Inflammatory macrophage treated with lipopolysaccharide for 4 hours (primary cell): Measurements from ENCODE around the gene CCDC196.
A peak's percentile ranks its signal among the peaks of the same experiment; 100 is the strongest.

Experiments used
- DNase-seq: peaks from one replicate; pipeline ENCODE4 v3.0.0-alpha.2; 2020

CCDC196 gene, protein sequence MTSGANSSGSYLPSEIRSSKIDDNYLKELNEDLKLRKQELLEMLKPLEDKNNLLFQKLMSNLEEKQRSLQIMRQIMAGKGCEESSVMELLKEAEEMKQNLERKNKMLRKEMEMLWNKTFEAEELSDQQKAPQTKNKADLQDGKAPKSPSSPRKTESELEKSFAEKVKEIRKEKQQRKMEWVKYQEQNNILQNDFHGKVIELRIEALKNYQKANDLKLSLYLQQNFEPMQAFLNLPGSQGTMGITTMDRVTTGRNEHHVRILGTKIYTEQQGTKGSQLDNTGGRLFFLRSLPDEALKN

DNA sequence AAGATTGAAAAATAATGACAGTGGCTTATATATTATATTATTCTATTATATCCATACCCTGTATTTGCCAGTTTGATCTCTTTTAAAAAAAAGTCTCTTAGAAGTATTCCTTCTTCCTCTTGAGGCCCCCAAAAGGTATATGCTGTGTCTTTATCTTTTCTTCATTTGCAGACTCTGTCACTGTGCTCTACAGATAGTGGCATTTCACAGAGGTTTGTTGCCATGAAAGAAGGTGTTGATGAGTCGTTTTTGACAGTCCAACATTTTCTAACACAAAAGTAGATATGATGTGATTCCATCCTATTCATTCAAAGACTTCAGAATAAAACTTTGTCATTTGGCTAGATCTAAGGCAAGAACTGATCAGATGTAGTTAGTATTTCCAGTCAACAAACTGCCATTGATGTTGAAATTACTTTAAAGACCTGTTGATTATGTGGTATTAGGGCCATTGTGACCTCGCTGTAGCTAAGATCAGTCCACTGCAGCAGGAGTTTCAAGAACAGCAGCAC is at the start of gene CCDC196:
Gene CCDC196, plus strand, starts transcription at position 462 of the 512 bp plus-strand sequence. CDS start 132 bp downstream, outside the sequence.
- no peak for DNase-seq

DNA sequence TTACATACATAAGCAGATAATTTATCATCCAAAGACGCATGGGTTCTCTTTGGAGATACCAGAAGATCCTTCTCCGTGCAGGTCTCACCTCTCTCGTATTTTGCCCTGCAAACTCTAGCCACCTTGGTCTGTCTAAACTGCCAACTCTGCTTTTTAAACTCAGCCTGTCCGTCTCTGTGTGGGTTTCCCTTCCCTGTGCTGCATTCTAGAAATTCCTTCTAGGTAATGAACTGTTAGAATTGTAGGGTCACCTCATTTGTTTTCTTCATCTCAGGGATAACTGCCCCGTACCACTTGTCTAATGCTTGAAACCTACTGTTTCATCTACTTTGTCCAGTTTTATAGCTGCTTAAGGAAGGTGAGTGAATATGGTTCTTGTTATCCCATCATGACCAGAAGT is 45.4 kb upstream of the CCDC196 start:
- no peak for DNase-seq

DNA sequence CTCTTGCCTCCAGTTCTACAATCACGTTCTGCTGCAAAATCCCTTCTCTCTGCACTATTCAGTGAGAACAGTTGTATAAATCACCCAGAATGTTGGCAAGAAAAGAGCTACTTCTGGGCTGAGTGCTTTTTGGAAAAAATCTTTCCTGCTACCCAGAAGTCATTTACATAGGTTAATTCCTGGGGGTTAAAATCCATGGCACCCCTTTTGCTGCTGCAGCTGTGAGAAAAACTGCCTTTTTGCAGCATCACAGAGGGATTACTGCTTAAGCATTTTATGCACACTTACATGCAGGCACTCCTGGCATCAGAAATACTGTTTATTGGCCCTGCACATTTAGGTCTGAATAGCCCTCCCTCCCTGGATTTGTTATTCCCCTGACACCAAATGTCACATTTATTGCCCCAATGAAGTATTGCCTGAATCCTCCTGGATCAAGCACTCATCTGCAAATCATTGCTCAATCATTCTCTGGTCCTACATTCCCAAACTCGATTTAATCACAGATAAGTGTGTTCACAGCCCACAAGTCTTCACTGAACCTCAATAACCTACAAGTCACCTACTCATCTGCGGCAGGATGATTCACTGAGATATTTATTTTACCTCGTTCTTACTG is 43.1 kb upstream of the CCDC196 start:
- no peak for DNase-seq

DNA sequence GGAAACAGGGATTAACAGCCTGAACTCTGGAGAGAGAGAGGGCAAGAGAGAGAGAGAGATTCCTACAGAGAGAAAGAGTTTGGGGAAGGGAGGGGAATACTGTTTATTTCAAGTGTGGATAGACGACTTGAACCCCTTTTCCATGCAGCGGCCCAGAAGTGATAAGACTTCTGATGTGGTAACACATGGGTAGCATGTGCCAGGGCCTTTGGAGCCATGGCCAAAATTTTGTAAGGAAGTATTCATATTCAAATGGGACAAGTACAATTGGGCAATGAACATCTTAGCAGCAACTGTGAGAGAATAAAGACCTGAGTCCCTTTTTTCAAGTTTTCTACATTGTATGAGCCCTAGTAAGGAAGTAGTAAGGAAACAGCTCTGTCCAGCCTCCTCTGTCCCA is 42.4 kb upstream of the CCDC196 start:
- no peak for DNase-seq

DNA sequence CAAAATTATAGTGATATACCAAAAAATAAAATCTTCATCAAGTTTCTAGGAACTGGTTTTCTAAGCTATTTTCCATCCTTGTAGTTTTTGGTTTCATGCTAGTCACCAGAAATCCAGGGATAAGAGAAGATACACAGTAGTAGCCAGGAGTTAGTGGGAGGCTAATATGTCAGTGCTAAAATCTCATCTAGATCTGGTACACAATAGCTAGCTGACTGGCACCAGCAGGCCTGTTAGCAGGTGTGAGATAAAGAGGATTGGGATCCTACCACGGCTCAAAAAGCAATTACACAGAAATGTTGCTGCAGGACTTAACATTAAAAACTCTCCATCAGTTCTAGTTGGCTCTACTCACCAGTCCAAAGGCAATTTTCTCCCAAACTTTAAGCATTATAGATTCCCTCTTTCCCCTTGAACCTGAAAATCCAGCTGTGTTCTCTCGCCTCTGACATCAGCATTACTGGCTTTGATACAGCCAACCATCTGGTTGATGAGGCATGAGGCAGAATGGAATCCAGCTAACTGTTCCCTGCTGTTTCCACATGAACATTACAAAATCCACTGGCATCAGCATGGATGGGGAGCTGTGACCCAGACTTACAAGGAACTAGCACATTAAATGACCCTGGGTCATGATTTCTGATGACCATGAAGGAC is 41.8 kb upstream of the CCDC196 start:
- DNase-seq, result no peak

DNA sequence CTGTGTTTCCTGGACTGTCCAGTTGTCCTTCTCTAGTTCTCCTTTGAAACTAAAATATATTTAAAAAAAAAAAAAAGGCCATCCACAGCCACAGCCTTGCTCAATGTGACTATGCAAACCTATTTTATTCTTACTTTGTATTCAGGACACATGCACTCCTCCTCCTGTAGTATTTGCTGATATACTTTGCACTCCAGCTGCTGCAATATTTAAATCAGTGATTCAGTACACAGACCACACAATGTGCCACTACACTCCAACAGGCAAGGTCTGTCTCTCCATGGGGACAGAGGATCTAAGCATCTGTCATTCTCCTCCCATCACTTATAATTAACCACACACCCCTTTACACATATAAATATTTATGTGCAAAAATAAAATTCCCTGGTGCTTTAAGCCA is 40.2 kb upstream of the CCDC196 start:
- no peak for DNase-seq

DNA sequence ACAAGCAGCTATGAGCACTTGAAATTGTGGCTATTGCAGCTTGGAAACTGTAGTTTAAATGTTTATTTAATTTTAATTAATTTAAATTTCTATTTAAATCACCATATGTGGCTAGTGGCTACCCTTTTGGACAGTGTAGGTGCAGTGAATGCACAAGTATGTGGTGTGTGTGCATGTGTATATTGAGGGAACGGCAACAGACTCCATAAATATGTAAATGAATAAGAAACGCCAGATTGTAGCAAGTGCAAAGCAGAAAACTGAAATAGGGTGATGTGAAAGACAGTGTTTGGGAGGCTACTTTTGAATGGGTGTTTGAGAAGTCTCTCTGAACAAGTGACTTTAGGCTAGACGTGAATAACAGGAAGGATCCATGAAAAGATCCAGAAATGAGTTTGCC is 32.7 kb upstream of the CCDC196 start:
- DNase-seq, result no peak

DNA sequence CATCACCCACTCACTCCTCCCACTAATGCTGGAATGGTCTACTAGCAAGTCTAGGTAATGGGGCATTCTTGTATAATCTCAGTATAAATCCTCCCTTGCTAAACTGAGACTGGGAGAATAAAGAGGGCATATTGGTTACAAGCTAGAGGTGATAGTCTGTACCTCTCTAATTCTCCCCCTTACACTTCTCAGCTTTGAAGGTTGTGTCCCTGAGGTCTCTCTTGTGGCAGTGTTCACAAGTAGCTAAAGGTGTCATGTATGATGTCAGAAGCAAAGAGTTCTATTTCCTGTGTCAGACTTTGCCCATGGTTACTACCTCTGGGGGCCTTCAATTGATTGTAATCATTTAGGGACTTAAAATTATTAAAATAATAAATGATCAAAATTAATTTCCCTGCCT is 26.6 kb upstream of the CCDC196 start:
- no peak for DNase-seq

DNA sequence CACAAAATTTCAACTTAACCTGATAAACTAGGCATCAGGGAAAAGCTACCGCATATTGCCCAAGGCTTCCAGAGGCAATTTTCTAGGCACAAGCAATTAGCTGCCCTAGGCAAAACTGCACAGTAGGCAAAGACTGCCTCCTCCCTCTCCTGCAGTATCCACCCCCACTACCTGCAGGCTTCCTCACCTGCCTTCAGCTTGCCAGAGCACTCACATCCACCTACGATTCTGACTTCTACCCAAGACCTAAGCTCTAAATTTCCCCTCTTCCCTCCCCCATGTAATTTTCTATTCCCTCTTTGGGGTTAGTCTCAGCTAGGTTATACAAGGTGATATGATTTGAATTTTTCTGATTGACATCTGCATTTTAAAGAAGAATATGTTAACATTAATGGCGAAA is 21.9 kb upstream of the CCDC196 start:
- no peak for DNase-seq

DNA sequence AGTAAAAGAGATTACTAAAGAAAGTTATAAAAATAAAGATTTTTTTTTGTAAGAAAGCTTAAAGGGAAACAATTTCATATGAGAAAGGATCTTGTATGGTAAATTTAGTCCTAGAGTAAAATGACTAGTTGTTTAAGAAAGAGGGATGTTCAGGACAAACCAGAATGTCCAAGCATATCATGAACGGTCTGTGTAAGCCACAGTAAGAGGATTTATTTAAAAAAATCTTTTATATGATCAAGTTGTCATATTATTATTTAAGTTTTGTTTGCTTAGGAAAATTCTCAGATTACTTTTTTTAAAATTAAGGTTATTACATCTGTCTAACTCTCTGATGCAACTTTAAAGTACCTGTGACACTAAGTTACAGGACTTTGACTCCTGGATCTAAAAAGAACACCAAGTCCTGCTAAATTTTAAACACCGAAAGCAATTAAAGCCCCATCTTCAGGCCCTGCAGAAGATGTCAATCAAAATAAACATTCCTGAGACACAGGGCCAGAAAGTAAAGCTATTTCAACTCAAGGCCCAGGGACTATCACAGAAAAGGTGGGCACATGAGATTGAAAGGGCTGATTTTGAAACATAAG is 17.3 kb upstream of the CCDC196 start:
- no peak for DNase-seq

DNA sequence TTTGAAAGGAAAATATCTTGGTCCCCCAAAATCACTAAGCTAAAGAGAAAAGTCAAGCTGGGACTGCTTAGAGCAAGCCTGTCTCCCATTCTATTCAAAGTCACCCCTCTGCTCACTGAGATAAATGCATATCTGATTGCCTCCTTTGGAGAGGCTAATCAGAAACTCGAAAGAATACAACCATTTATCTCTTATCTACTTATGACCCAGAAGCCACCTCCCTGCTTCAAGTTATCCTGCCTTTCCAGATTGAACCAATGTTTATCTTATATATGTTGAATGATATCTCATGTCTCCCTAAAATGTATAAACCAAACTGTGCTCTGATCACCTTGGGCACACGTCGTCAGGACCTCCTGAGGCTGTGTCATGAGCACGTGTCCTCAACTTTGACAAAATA is 14.6 kb upstream of the CCDC196 start:
- DNase-seq, result no peak

DNA sequence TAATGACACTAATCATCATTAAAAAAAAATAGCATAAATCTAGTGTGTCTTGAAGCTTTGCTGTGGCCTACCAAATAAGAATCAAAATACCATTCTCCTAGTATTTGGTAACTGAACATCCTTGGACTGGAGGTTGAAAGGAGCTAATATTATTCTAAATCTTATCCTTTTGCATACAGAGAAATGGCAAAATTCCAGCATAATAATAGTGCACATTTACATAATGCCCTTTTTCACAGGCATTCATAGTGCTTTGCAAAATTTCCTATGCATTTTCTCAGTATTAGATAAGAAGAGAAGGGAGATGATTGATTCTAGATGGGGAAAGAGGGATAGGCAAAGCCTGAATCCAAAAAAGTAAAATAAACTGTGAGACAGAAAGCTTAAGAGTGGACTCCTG is 13.9 kb upstream of the CCDC196 start:
- DNase-seq, result no peak

DNA sequence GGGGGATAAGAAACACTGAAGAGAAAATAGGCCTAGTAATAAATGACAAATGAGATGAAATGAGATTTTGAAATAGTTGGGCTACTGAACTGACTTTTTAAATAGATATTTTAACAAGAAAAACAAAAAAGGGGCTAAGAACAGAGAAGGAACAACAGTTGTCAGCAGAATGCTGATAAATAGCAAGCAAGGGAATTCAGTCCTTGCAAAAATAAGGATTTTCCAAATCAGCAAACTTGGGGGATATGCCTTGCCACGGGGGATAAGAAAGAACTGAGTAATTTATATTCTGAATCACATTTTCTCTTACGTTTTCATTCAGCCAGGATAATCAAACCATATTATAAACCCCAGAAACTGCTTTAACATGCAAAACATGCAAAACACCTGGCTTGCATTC is 12.9 kb upstream of the CCDC196 start:
- no peak for DNase-seq

DNA sequence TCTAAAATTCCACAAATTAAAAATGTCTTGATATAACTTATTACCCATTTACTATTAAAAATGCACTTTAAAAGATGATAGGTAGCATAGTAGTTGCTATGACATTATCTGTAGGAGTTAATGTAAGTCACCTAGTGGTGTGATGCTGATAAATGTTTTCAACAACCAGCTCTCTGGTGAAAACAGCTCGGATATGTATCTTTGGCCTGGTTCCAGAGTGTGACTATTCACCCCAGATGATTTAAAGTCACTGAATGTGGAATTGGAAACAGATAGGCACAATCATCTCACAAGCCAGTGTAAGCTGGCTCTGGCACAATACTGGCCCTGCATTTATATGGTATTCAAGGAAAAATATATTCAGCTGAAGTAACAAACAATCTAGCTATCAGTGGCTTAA is 9.2 kb upstream of the CCDC196 start:
- no peak for DNase-seq

DNA sequence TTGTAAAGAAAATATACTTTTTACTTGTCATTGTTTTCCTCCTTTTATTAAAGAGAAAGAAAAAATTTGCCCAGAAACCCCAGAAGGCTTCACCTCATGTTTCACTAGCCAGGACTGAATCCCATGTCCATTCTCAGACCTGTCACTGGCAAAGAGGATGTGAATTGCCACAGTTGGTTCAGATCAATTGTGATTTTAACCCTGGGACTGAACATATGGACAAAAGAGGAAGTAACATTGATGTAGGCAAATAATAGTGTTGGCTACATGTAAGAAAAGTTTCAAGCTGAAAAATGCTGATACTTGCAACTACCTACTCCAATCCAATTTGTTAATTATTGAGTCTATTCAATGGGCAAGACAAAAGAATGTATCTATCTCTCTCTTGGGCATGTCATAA is 8.6 kb upstream of the CCDC196 start:
- DNase-seq, result no peak

DNA sequence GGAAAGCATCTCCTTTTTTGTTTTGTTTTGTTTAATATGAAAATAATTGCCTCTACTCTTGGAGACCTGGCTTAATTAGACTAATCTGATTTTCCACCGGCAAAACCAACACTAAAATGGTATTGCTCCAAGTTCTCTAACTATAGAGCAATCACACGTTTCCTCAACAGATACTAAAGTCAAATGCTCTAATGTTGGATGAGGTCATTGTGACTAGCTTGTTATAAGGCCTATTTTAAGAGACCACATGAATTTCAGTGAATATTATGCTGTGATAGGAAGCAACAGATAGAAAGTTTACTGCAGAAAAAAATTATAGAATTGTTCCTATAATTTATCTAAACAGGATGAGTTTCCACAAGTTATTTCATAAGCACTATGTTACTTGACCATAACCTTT is 3.3 kb upstream of the CCDC196 start:
- DNase-seq, result no peak

DNA sequence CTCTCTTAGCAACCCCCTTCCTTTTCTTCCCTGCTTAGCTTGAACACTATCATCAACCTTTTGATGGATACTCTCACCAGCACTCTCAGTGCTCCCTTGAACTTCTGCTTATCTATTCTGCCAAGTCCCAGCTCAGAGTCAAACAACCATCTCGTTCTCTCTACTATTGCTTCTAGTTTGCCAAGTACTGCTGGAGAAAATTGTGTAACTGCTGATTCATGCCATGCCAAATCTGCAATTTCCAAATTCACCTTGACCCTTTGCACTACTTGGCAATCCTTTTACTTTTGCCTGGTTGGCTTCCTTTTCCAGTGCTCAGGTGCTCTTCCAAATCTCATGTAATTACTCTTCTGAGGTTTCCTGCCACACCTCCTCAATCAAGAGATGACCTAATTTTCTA is 2.8 kb upstream of the CCDC196 start:
- no peak for DNase-seq

DNA sequence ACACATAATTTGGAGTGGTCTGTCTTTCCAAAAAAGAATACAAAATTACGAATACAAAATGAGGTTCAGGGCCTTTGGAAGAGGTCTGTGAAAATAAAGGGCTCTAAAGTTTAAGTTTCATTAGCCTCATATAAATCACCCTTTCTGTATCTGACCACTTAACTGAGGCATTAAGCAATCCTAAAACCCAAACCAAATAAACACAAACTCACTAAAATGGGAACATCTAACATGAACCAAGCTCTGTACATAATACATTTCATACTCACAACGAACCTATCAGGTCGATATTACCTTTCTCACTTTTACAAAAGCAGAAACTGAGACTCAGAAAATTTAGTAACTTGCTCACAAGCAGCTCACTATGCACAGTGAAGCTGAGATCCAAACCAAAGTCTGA is 1.1 kb upstream of the CCDC196 start:
- no peak for DNase-seq

DNA sequence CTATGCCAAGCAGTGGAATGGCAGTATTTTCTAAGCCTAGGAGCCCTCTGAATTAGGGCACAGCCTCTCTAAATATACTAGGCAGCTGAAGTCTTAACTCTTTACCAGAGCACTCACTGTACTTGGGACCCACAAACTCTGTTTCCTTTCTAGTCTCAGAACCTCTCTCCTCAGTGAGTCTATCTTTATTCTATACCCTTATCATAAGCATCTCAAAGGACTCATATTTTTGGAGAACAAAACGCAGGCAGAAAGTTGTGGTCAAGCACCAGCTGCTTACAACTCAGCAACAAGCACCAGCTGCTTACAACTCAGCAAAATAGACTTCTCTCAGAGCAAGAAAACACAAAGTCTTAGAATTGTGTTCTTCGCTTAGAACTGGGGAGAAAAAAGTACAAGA is 993 bp downstream of the CCDC196 start:
- DNase-seq, result no peak

DNA sequence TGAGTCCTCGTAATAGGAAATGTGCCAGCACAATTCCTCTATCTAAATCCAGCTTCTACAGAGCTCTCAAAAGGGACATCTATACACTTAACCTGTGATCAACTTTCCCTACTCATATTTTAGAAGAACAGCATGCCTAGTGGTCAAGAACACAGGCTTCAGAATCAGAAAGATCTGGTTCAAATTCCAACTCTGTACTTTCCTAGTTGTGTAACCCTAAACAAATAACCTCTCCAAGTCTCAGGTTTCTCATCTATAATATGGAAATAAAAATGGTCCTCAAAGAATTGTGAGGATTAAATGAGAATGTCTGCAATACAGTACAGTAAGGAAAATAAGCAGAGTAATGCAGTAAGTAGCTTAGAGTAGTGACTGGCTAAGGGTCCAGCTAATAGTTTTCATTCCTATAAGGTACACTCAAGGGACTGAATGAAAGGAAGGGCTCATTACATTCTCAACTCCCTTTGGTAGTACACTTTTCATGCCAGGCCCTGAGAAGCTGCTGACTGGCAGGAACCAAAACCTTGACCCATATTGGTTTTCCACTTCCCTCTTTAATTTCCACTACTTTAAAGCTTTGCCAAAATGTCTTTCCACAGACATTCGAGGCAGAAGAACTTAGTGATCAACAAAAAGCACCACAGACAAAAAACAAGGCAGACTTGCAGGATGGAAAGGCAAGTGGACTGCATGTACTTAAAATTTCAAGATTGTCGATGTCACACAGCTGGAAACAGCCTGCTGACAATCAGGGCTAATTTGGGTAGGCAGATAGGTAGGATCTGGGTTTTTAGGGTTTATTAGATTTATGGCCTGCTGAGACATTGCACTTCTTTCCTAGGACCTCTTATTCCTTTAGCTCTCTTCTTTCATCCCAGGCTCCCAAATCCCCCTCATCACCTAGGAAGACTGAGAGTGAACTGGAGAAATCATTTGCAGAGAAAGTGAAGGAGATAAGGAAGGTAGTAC is 4.3 kb downstream of the CCDC196 start:
- DNase-seq, result no peak

DNA sequence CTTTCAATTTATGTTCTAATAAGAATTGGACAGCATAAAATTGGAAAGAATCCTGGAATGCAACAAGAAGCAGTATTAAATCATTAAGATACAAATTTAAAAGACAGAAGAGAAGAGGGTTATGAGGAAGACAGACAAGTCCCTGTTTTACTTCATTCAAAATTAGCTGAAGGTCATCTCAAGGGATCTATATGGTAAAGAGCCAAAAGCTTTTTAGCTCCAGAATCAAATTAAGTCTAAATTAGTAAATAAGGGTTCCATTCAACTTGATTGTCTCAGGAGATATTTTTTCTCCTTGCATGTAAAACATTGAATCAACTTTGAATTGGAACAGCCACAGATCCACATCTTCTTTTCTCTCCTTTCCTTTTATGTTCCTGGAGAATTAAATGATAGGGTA is 7.6 kb downstream of the CCDC196 start:
- no peak for DNase-seq

DNA sequence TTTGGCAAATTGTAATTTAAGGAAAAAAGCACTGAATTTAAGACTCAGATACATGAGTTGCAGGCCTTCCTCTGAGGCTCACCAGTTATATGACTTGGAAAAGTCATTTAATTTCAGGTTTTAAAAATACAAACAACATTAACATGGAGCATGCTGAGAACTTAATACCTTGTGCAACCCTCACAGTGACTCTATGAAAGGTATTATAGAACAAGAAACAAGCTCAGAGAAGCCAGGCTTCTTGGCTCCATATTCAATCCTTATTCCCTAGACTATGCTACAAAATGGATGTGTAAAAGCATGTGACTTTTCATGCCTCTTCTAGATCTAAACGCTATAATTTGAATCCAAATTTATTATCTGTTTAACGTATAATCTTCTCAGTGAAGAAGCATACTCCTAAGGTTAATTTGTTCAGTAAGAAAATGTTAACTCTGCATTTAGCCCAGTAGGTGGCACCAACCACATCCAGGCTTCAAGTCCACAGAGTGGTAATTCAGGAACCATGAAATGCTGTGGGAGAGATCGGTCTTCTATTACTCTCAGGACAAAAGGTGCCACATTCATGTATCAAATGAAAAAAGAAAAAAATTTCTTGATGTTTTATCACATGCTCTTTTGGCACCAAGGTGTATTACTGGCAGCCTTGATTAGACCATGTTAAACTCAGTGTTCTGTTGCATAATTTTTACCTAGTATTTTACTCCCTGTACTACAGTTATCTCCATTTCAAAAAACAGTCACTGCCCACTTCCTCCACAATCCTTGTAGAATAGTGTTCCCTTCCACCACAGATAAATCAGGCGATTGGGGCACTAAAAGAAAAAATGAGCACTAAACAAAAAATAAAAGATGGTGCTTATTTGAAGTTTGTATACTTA is 9.3 kb downstream of the CCDC196 start:
- peak; percentile 71 for DNase-seq
